Mucosa of descending colon (tissue), 3 donors: ENCODE data around the gene ST7. TPM values are rescaled to one million over a fixed set of nuclear protein-coding genes. Genes with fewer than 3 reads are reported as not detected.

Experiments used
- ATAC-seq: fragments of 200-7000 bp; cut with Tn5 transposase; one replicate; pipeline ENCODE4 v1.9.1; 2020; ENCODE audit warnings: mild to moderate bottlenecking, moderate library complexity
- DNase-seq, 3 donors: peaks; one replicate each; pipeline ENCODE4 v3.0.0-alpha.2; 2020
- H3K36me3 ChIP-seq: fragments of 200-600 bp; one replicate; pipeline ENCODE4 v1.8.0; 2021; ENCODE audit warnings: low read depth, mild to moderate bottlenecking
- H3K4me1 ChIP-seq: fragments of 200-600 bp; one replicate; pipeline ENCODE4 v1.8.0; 2021; ENCODE audit warnings: low read depth, mild to moderate bottlenecking
- H3K4me3 ChIP-seq: fragments of 200-600 bp; one replicate; pipeline ENCODE4 v1.8.0; 2021; ENCODE audit warnings: mild to moderate bottlenecking
- H3K9me3 ChIP-seq: fragments of 200-600 bp; one replicate; pipeline ENCODE4 v1.8.0; 2021; ENCODE audit warnings: mild to moderate bottlenecking
- CTCF ChIP-seq: fragments of 200-600 bp; IDR thresholded peaks from one replicate; pipeline ENCODE4 v1.8.0; 2022; ENCODE audit warnings: antibody characterized with exemption, mild to moderate bottlenecking
- intact Hi-C, 2 donors: fragments of 100-400 bp; cut with DNase I in 1 of 2; cut with micrococcal nuclease in 1 of 2; formaldehyde crosslinking; loops; one replicate each; pipeline versions ENCODE4 v1.11.0 to v1.11.1; 2022; cut with DNase I, micrococcal nuclease
- total RNA-seq, 3 donors: library from RNA; stranded (reverse); fragmentation: NEBNext Ultra II Directional in 2 of 3; extraction: Animal tissue kit (Norgen Biotek cat#: 25700) in 2 of 3; gene quantifications; one replicate each; pipeline versions ENCODE4 v1.2.1 to v1.2.4, GENCODE V29; 2021 to 2023
- donor health status: DM: no; HTN: no; CAD: no; lungs with moderate emphysema.
- donor health status: DM: no; HTN: no; CAD: no.
- donor health status: DM: no; HTN: yes; CAD: no.

ST7 gene
- total RNA-seq, 3 donors from 2014 or later, result 10.1 to 22.0 (median 11.3) TPM

- TF ChIP-seq CTCF, result no peak
- Histone ChIP-seq H3K4me1 (no peaks in the 10 kb centered on the region), H3K36me3 (no peaks in the 10 kb centered on the region), H3K4me3 (no peak overlapping the region), H3K9me3 (no peaks in the 10 kb centered on the region)
- ATAC-seq (no peak), DNase-seq (no peak)
- intact Hi-C loops, result no loop called here
These were observed 247.6 kb downstream of the ST7 start for GRCh38 chr7:117200786-117201458.

GRCh38 chr7:117202511-117202910, 249.2 kb downstream of the ST7 start:
- intact Hi-C loops, result no loop called here

GRCh38 chr7:117203205-117203604, 249.9 kb downstream of the ST7 start:
- Histone ChIP-seq H3K36me3 (no peaks in the 10 kb centered on the region), H3K4me3 (no peak overlapping the region), H3K4me1 (no peaks in the 10 kb centered on the region), H3K9me3 (no peaks in the 10 kb centered on the region)
- intact Hi-C loops, result no loop called here
- DNase-seq, result no peak
- no peak for ATAC-seq
- no peak for TF ChIP-seq CTCF

More at GRCh38 chr7:117202511-117202910, 249.2 kb downstream of the ST7 start:
- Histone ChIP-seq H3K9me3 (no peaks in the 10 kb centered on the region), H3K36me3 (no peaks in the 10 kb centered on the region), H3K4me1 (no peaks in the 10 kb centered on the region), H3K4me3 (no peak overlapping the region)
- DNase-seq (no peak), ATAC-seq (no peak)
- TF ChIP-seq CTCF, result no peak

- intact Hi-C loops, result no loop called here
These were observed 252.6 kb downstream of the ST7 start for GRCh38 chr7:117205873-117206272.

GRCh38 chr7:117208257-117208656, 255.0 kb downstream of the ST7 start:
- intact Hi-C loops, result no loop called here
- H3K36me3 ChIP-seq, result no peaks in the 10 kb centered on the region
- TF ChIP-seq CTCF, result no peak
- DNase-seq (no peak), ATAC-seq (no peak)
- no peak overlapping the region for H3K4me3 ChIP-seq
- no peaks in the 10 kb centered on the region for H3K9me3 ChIP-seq
- no peaks in the 10 kb centered on the region for H3K4me1 ChIP-seq

More at GRCh38 chr7:117205873-117206272, 252.6 kb downstream of the ST7 start:
- DNase-seq (no peak), ATAC-seq (no peak)
- no peak for TF ChIP-seq CTCF
- H3K4me3 ChIP-seq, result no peak overlapping the region
- no peaks in the 10 kb centered on the region for H3K36me3 ChIP-seq
- H3K9me3 ChIP-seq, result no peaks in the 10 kb centered on the region
- no peaks in the 10 kb centered on the region for H3K4me1 ChIP-seq
